BJ (cell line): ENCODE results near the gene SLC2A9. TPM values are rescaled to one million over a fixed set of nuclear protein-coding genes. Genes with fewer than 3 reads are reported as not detected.

Experiments used
- CTCF ChIA-PET: fragments of 350-600 bp; formaldehyde crosslinking; extraction: SDS; loops from one replicate; lab custom pipeline; 2021; ENCODE audit warnings: antibody characterized with exemption, inconsistent platforms; lab: Yijun Ruan, JAX
- POLR2A ChIA-PET: fragments of 300-600 bp; sonication (Branson Sonifier 250); formaldehyde crosslinking; extraction: SDS; loops from one replicate; lab custom pipeline; 2021; ENCODE audit warnings: antibody characterized with exemption; lab: Charles Lee
- DNase-seq: peaks from one replicate; pipeline ENCODE4 v3.0.0-alpha.2; 2011; ENCODE audit warnings: low read depth
- H3K27me3 ChIP-seq: 2 replicates; pipeline ENCODE4 v1.6.0; 2011; ENCODE audit warnings: low read length; ENCODE audit not compliant: control insufficient read depth, insufficient read depth
- H3K36me3 ChIP-seq: 2 replicates; pipeline ENCODE4 v1.5.1; 2011; ENCODE audit warnings: low read length; ENCODE audit not compliant: control insufficient read depth, insufficient read depth
- H3K4me3 ChIP-seq: 2 replicates; pipeline ENCODE4 v1.5.1; 2011; ENCODE audit warnings: low read depth, mild to moderate bottlenecking, control low read depth, low read length
- polyA plus RNA-seq: library from polyadenylated mRNA; depleted of rRNA; stranded (reverse); fragments of >200 nt; gene quantifications from 2 replicates; pipeline ENCODE4 v1.2.3, GENCODE V29; 2011
- TF ChIP-seq, protein P1 (sequence below): IDR thresholded peaks from 2 replicates; pipeline ENCODE4 v1.5.1; 2011; ENCODE audit warnings: low read depth, mild to moderate bottlenecking, control low read depth, inconsistent platforms, low read length, moderate library complexity; ENCODE audit not compliant: insufficient read depth

The SLC2A9 gene
- polyA plus RNA-seq, 1 experiment = 6.4 TPM

DNA sequence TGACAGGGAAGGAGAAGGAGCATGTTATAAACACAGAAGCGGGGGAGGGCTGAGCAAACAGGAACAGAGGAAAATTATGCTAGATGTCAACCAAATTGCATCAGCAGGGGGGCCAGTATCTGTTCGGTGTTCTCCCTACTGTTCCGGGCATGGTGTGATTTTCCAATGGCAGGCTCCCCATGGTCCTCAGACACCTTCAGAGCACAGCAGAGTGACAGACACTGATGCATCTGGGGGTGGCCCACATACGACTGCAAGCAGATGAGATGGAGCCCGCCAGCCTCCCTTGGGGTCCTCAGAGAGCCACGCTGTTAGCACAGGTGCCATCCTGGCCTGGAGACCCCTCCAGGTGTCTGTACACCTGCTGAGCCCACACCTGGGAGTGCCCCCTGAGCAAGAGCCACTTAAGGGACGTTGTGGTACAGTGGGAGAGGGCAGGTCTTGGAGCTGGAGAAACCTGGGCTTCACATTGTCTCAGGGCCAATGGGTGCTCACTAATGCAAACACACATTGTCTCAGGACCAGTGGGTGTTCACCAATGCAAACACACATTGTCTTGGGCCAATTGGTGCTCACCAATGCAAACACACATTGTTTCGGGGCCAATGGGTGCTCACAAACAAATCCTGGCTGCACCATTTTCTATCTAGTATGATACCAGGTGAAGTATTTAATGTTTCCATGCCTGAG lies 95.4 kb downstream of the SLC2A9 start:
- TF ChIP-seq, protein P1, sequence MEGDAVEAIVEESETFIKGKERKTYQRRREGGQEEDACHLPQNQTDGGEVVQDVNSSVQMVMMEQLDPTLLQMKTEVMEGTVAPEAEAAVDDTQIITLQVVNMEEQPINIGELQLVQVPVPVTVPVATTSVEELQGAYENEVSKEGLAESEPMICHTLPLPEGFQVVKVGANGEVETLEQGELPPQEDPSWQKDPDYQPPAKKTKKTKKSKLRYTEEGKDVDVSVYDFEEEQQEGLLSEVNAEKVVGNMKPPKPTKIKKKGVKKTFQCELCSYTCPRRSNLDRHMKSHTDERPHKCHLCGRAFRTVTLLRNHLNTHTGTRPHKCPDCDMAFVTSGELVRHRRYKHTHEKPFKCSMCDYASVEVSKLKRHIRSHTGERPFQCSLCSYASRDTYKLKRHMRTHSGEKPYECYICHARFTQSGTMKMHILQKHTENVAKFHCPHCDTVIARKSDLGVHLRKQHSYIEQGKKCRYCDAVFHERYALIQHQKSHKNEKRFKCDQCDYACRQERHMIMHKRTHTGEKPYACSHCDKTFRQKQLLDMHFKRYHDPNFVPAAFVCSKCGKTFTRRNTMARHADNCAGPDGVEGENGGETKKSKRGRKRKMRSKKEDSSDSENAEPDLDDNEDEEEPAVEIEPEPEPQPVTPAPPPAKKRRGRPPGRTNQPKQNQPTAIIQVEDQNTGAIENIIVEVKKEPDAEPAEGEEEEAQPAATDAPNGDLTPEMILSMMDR = no peak
- ChIA-PET CTCF (no interaction called here), POLR2A (no interaction called here)
- DNase-seq = no peak
- Histone ChIP-seq H3K36me3 (no peaks in the 10 kb centered on the region), H3K27me3 (no peaks in the 10 kb centered on the region), H3K4me3 (no peak overlapping the region)

DNA sequence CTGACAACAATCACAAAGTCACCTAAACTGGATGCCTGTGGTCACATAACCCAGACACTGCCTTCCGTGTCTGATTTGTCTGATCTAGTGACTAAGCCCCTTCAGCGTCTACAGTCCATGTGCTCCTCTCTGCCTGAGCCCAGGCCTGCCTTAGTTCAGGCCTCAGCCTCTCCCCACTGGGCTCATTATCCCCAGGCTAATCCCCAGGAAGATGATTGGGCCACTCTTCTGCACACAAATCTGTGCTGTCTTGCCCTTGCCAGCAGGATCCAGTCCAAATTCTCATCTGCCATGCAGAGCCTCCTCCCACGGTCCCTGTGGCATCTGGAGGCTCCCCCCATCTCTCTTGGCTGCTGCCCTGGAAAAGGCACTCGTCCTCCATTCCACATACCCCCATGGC lies 96.5 kb downstream of the SLC2A9 start:
- ChIA-PET CTCF (no interaction called here), POLR2A (no interaction called here)
- TF ChIP-seq, protein P1 = no peak
- peak; percentile 4 for DNase-seq
- no peak overlapping the region for H3K4me3 ChIP-seq
- no peaks in the 10 kb centered on the region for H3K36me3 ChIP-seq
- H3K27me3 ChIP-seq = no peaks in the 10 kb centered on the region

DNA sequence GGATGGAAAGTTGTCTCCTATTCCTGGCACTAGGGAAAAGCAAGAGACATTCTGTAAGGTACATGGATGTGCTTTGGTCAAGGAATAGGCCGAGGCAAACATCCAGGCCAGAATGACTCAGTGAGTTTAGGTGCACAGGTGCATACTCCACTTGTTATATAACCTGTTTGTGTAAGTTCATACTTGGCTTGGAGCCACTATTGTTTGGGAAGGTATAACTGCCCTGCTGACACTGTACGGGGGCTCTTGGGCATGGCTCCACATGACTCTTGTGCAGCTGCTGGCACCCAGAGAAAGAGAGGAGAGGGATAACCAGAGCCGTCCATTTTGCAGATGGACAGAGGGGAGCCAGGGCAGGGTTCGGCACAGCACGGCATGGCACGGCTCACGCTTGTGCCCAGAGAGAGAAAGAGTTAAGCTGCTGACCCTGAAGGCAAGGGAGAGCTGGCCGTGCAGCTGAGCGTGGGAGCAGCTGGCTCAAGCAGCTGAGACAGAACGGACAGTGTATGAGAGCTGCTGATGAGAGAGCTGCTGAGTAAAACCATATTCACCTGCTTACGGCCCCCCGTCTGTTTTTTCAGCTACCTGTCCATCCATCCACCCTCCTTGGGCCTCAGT lies 98.0 kb downstream of the SLC2A9 start:
- CTCF ChIA-PET = no interaction called here
- Histone ChIP-seq H3K27me3 (no peaks in the 10 kb centered on the region), H3K36me3 (no peaks in the 10 kb centered on the region), H3K4me3 (no peak overlapping the region)
- POLR2A ChIA-PET = no interaction called here
- TF ChIP-seq, protein P1 = no peak
- no peak for DNase-seq

DNA sequence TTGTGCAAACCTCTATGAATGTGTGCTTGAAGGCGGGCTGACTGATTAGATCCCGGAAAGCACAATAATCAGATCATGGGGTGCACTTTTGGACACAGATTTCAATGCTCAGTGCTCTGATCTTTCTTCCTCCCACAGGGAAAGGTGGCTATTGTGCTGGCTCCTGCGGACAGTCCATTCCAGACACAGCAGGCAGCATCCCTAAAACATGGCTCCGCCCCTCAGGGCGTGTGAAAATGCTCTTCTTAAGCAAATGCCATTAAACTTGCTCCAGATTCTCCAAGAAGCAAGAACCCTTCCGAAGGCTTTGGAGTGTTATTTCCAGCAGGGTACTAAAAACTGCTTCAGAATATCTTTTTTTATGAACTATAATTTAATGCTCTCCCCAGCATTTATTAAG lies 100.0 kb downstream of the SLC2A9 start:
- H3K27me3 ChIP-seq = no peaks in the 10 kb centered on the region
- ChIA-PET POLR2A (no interaction called here), CTCF (interaction anchor here (1.3 kb wide), 1 partner anchor 157 kb away, joined by 3 read pairs; no protein-coding TSS in a partner anchor)
- no peaks in the 10 kb centered on the region for H3K36me3 ChIP-seq
- DNase-seq = no peak
- no peak overlapping the region for H3K4me3 ChIP-seq
- TF ChIP-seq, protein P1 = no peak

DNA sequence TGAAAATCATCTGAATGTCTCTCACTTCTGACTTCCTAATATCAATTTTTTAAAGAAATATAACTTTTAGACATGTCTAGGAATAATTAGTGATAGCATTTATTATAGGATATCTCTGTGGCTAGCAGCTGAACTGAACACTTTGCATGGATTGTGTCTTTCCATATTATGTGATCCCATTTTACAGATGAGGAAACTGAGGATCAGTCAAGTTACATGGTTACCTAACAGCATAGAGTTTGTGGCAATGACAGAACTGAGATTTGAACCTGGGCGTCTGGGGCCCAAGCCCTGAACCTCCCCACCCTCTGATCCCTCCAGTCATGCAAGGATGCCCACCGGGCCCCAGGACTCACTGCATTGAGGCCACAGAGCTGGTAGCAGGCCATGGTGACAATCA lies 101.3 kb downstream of the SLC2A9 start:
- H3K36me3 ChIP-seq = no peaks in the 10 kb centered on the region
- H3K4me3 ChIP-seq = no peak overlapping the region
- no peaks in the 10 kb centered on the region for H3K27me3 ChIP-seq
- no peak for DNase-seq
- POLR2A ChIA-PET = no interaction called here
- CTCF ChIA-PET = interaction anchor here (1.3 kb wide), 1 partner anchor 155 kb away, joined by 3 read pairs; no protein-coding TSS in a partner anchor
- TF ChIP-seq, protein P1 = no peak
